ENCODE measurements around the gene CCNT1. TPM values are rescaled to one million over a fixed set of nuclear protein-coding genes. Genes with fewer than 3 reads are reported as not detected.
"Not testable (repeated sequence)": the region's sequence is repeated elsewhere in the genome, so short reads cannot be mapped to it uniquely, and the experiment has no call there.

The CCNT1 gene
- total RNA-seq, 2 experiments from 2014 or later: 30.9 to 59.1 TPM

DNA sequence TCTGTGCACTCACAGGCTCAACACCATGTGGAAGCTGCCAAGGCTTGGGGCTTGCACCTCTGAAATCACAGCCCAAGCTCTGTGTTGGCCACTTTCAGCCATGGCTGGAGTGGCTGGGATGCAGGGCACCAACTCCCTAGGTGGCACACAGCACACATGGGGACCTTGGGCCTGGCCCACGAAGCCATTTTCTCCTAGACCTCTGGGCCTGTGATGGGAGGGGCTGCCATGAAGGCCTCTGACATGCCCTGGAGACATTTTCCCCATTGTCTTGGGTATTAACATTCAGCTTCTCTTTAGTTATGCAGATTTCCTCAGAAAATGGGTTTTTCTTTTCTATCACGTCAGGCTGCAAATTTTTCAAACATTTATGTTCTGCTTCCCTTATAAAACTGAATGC, 3.7 kb upstream of the CCNT1 start:
- BruUV-seq (replicated peaks); H2AFZ ChIP-seq (ENCODE audit: low read length); DNase-seq (ENCODE audit: low spot score); H3K4me1 ChIP-seq (ENCODE audit: insufficient read depth, low read length, poor library complexity, severe bottlenecking); H3K4me2 ChIP-seq (ENCODE audit: low read length); H3K9me2 ChIP-seq (ENCODE audit: insufficient read depth, low read length); intact Hi-C loops (cut with micrococcal nuclease; ENCODE audit: unreplicated experiment); CTCF ChIA-PET (ENCODE audit: unreplicated experiment); POLR2A ChIA-PET; H3K4me3 ChIP-seq (ENCODE audit: low read depth, low read length, poor library complexity, severe bottlenecking); H4K20me1 ChIP-seq (ENCODE audit: insufficient read depth, low read length); H3K27ac ChIP-seq (ENCODE audit: low read depth, low read length, poor library complexity, severe bottlenecking); H3K36me3 ChIP-seq (ENCODE audit: insufficient read depth, low read length): not testable (repeated sequence)
- Histone ChIP-seq H3K79me2 (ENCODE audit: insufficient read depth, low read depth, low read length) (peaks cover 13% of the 10 kb centered on the region), H3K9me3 (ENCODE audit: low read length) (peaks cover 16% of the 10 kb centered on the region; the same call in 1 of the 2 replicates)

DNA sequence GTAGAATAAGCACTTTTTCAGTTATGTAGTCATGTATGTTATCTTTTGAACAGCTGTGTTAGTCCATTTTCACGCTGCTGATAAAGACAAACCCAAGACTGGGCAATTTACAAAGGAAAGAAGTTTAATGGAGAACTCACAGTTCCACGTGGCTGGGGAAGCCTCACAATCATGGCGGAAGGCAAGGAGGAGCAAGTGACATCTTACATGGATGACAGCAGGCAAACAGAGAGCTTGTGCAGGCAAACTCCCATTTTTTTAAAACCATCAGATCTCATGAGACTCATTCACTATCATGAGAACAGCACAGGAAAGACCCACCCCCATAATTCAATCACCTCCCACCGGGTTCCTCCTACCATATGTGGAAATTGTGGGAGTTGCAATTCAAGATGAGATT, 2.5 kb upstream of the CCNT1 start:
- H3K9me2 ChIP-seq (ENCODE audit: insufficient read depth, low read length); BruUV-seq (replicated peaks); H2AFZ ChIP-seq (ENCODE audit: low read length); H4K20me1 ChIP-seq (ENCODE audit: insufficient read depth, low read length); CTCF ChIA-PET (ENCODE audit: unreplicated experiment); intact Hi-C loops (cut with micrococcal nuclease; ENCODE audit: unreplicated experiment); H3K27ac ChIP-seq (ENCODE audit: low read depth, low read length, poor library complexity, severe bottlenecking); H3K4me2 ChIP-seq (ENCODE audit: low read length); H3K4me3 ChIP-seq (ENCODE audit: low read depth, low read length, poor library complexity, severe bottlenecking); DNase-seq (ENCODE audit: low spot score): not testable (repeated sequence)
- Histone ChIP-seq H3K79me2 (ENCODE audit: insufficient read depth, low read depth, low read length) (peaks cover 25% of the 10 kb centered on the region), H3K4me1 (ENCODE audit: insufficient read depth, low read length, poor library complexity, severe bottlenecking) (peaks cover 17% of the 10 kb centered on the region), H3K9me3 (ENCODE audit: low read length) (peaks cover 16% of the 10 kb centered on the region; the same call in 1 of the 2 replicates), H3K36me3 (ENCODE audit: insufficient read depth, low read length) (peaks cover 11% of the 10 kb centered on the region)
- POLR2A ChIA-PET: interaction anchor here (1.2 kb wide), 1 partner anchor 27 kb away, joined by 3 read pairs; no protein-coding TSS in a partner anchor

DNA sequence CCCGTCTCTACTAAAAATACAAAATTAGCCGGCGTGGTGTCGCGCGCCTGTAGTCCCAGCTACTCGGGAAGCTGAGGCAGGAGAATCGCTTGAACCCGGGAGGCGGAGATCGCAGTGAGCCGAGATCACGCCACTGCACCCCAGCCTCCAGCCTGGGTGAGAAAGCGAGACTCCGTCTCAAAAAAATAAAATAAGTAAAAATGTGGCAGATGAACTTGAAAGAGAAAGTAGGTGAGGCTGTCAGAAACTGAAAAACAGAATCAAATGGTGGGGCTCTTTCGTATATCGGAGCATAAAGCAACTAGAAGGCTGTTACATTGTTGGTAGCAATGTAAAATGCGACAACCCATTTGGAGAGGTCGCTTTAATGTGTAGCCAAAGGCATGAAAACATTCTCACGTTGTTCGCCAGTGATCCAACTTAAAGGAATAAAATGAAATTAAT, 767 bp upstream of the CCNT1 start:
- Histone ChIP-seq H3K4me1 (ENCODE audit: insufficient read depth, low read length, poor library complexity, severe bottlenecking) (peaks cover 19% of the 10 kb centered on the region), H3K4me2 (ENCODE audit: low read length) (peak overlapping the region; percentile 85), H3K9me3 (ENCODE audit: low read length) (peaks cover 16% of the 10 kb centered on the region; the same call in 1 of the 2 replicates), H4K20me1 (ENCODE audit: insufficient read depth, low read length) (no peaks in the 10 kb centered on the region), H3K4me3 (ENCODE audit: low read depth, low read length, poor library complexity, severe bottlenecking) (peak overlapping the region; percentile 92), H3K9me2 (ENCODE audit: insufficient read depth, low read length) (no peaks in the 10 kb centered on the region), H3K79me2 (ENCODE audit: insufficient read depth, low read depth, low read length) (peaks cover 42% of the 10 kb centered on the region), H2AFZ (ENCODE audit: low read length) (peak overlapping the region; percentile 87), H3K27ac (ENCODE audit: low read depth, low read length, poor library complexity, severe bottlenecking) (peak overlapping the region; percentile 82), H3K36me3 (ENCODE audit: insufficient read depth, low read length) (peaks cover 29% of the 10 kb centered on the region)
- intact Hi-C loops (cut with micrococcal nuclease; ENCODE audit: unreplicated experiment): no loop called here
- POLR2A ChIA-PET: interaction anchor here (1.4 kb wide), 1 partner anchor 41 kb away, joined by 4 read pairs; no protein-coding TSS in a partner anchor
- DNase-seq (ENCODE audit: low spot score): peak; percentile 26
- BruUV-seq (replicated peaks): TSS peak; percentile 96
- TF ChIP-seq EZH2phosphoT487 (IDR thresholded peaks at IDR 0.05; ENCODE audit: borderline replicate concordance, low read depth, low read length): no peak
- TF ChIP-seq, protein P1, sequence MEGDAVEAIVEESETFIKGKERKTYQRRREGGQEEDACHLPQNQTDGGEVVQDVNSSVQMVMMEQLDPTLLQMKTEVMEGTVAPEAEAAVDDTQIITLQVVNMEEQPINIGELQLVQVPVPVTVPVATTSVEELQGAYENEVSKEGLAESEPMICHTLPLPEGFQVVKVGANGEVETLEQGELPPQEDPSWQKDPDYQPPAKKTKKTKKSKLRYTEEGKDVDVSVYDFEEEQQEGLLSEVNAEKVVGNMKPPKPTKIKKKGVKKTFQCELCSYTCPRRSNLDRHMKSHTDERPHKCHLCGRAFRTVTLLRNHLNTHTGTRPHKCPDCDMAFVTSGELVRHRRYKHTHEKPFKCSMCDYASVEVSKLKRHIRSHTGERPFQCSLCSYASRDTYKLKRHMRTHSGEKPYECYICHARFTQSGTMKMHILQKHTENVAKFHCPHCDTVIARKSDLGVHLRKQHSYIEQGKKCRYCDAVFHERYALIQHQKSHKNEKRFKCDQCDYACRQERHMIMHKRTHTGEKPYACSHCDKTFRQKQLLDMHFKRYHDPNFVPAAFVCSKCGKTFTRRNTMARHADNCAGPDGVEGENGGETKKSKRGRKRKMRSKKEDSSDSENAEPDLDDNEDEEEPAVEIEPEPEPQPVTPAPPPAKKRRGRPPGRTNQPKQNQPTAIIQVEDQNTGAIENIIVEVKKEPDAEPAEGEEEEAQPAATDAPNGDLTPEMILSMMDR (conservative IDR thresholded peaks at IDR 0.05; ENCODE audit: low read length): 0 out of 2 replicates have a peak, but pooled peaks have one; percentile 8
- CTCF ChIA-PET (ENCODE audit: unreplicated experiment): no interaction called here
